ENCODE results near the gene AFAP1.

The AFAP1 gene

DNA sequence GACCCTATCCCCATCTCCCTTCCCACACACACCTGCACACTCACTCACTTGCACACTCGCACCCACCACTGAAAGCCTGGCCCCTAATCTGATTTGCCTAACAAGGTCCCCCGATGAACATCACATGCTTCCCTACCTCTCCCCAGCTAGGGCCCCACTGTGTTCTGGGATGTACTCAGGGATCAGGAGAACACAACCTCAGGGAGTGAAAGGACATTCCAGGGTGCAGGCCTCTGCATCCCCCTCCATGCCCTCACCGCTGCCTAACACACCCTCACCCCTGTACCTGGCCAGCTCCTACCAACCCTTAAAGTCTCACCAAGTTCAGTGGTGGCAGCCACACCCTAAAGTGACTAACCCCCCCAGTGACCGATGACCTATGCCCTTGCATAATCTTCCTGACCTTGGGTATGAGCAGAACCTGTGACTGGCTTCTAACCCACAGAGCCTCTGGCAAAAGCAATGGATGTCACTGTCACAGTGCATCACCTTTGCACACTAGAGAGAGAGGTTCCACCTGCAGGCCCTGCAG, 2.4 kb upstream of the AFAP1 start:
- H3K9ac ChIP-seq: no peak overlapping the region
- no peak overlapping the region for H2AFZ ChIP-seq (ENCODE audit: low read depth)
- TF ChIP-seq, protein P1, sequence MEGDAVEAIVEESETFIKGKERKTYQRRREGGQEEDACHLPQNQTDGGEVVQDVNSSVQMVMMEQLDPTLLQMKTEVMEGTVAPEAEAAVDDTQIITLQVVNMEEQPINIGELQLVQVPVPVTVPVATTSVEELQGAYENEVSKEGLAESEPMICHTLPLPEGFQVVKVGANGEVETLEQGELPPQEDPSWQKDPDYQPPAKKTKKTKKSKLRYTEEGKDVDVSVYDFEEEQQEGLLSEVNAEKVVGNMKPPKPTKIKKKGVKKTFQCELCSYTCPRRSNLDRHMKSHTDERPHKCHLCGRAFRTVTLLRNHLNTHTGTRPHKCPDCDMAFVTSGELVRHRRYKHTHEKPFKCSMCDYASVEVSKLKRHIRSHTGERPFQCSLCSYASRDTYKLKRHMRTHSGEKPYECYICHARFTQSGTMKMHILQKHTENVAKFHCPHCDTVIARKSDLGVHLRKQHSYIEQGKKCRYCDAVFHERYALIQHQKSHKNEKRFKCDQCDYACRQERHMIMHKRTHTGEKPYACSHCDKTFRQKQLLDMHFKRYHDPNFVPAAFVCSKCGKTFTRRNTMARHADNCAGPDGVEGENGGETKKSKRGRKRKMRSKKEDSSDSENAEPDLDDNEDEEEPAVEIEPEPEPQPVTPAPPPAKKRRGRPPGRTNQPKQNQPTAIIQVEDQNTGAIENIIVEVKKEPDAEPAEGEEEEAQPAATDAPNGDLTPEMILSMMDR (conservative IDR thresholded peaks at IDR 0.05; ENCODE audit: low read depth, low read length): no peak
- no peaks in the 10 kb centered on the region for H3K4me1 ChIP-seq (ENCODE audit: low read depth, poor library complexity, severe bottlenecking)
- H3K4me2 ChIP-seq: no peak overlapping the region
- H3K4me3 ChIP-seq (IDR thresholded peaks at IDR 0.05; ENCODE audit: insufficient read depth, low read depth, low read length): no peak overlapping the region
- H3K27ac ChIP-seq: no peak overlapping the region
- no peaks in the 10 kb centered on the region for H3K79me2 ChIP-seq (ENCODE audit: insufficient read depth, low read depth)
- no peaks in the 10 kb centered on the region for H3K36me3 ChIP-seq (ENCODE audit: insufficient read depth)
- H4K20me1 ChIP-seq (ENCODE audit: insufficient read depth): no peaks in the 10 kb centered on the region
- no peaks in the 10 kb centered on the region for H3K27me3 ChIP-seq (ENCODE audit: insufficient read depth, low read depth)

GRCh38 chr4:7941111-7941964, 1.7 kb upstream of the AFAP1 start:
- no peaks in the 10 kb centered on the region for H4K20me1 ChIP-seq (ENCODE audit: insufficient read depth)
- H3K4me2 ChIP-seq: no peak overlapping the region
- H2AFZ ChIP-seq (ENCODE audit: low read depth): no peak overlapping the region
- H3K4me3 ChIP-seq (IDR thresholded peaks at IDR 0.05; ENCODE audit: insufficient read depth, low read depth, low read length): no peak overlapping the region
- no peaks in the 10 kb centered on the region for H3K4me1 ChIP-seq (ENCODE audit: low read depth, poor library complexity, severe bottlenecking)
- H3K27me3 ChIP-seq (ENCODE audit: insufficient read depth, low read depth): no peaks in the 10 kb centered on the region
- no peak overlapping the region for H3K27ac ChIP-seq
- TF ChIP-seq, protein P1 (conservative IDR thresholded peaks at IDR 0.05; ENCODE audit: low read depth, low read length): no peak
- no peak overlapping the region for H3K9ac ChIP-seq
- H3K36me3 ChIP-seq (ENCODE audit: insufficient read depth): no peaks in the 10 kb centered on the region
- no peaks in the 10 kb centered on the region for H3K79me2 ChIP-seq (ENCODE audit: insufficient read depth, low read depth)

DNA sequence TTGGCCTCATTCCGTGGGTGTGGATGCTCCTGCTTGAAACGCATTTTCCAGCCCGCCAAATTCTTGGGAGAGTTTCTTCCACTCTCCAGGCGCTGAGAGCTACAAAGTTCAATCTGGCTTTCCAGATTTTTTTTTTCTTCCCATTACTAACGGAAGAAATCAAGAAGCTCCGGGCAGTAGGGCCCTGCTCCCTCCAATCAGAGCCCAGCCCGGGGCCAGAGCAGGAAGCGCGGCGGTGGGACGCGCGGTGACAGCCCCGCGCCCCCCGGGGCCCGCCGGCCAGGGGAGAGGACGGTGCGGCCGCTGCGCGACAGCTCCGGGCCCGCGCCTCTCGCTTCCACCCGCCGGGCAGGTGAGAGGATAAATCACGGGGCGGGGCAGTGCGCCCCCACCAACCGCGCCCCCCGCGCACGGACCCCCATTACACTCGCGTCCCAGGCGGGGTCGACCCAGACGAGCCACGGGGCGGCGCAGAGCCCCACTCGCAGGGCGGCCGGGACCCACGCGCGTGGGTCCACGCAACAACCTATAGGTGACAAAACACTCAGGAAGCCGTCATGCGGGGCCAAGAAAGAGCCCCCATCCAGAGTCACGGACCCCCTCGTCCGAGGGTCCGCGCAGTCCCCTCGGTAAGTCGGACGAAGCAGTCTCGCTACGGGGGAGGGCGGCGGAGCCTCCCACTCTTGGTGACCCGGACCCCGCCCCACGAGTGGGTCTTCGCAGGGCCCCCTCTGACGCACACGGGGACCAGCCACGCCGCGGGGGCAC, 868 bp downstream of the AFAP1 start:
- Histone ChIP-seq H3K4me3 (IDR thresholded peaks at IDR 0.05; ENCODE audit: insufficient read depth, low read depth, low read length) (no peak overlapping the region), H3K79me2 (ENCODE audit: insufficient read depth, low read depth) (no peaks in the 10 kb centered on the region), H3K4me1 (ENCODE audit: low read depth, poor library complexity, severe bottlenecking) (no peaks in the 10 kb centered on the region), H3K36me3 (ENCODE audit: insufficient read depth) (no peaks in the 10 kb centered on the region), H4K20me1 (ENCODE audit: insufficient read depth) (no peaks in the 10 kb centered on the region), H3K4me2 (no peak overlapping the region), H3K9ac (no peak overlapping the region), H2AFZ (ENCODE audit: low read depth) (no peak overlapping the region), H3K27me3 (ENCODE audit: insufficient read depth, low read depth) (peaks cover 4% of the 10 kb centered on the region; the same call in 1 of the 2 replicates), H3K27ac (no peak overlapping the region)
- TF ChIP-seq, protein P1 (conservative IDR thresholded peaks at IDR 0.05; ENCODE audit: low read depth, low read length): no peak

GRCh38 chr4:7938266-7938608, 1.4 kb downstream of the AFAP1 start:
- TF ChIP-seq, protein P1 (conservative IDR thresholded peaks at IDR 0.05; ENCODE audit: low read depth, low read length): no peak
- Histone ChIP-seq H3K79me2 (ENCODE audit: insufficient read depth, low read depth) (no peaks in the 10 kb centered on the region), H3K4me3 (IDR thresholded peaks at IDR 0.05; ENCODE audit: insufficient read depth, low read depth, low read length) (no peak overlapping the region), H3K36me3 (ENCODE audit: insufficient read depth) (no peaks in the 10 kb centered on the region), H3K4me2 (no peak overlapping the region), H4K20me1 (ENCODE audit: insufficient read depth) (no peaks in the 10 kb centered on the region), H3K27me3 (ENCODE audit: insufficient read depth, low read depth) (peaks cover 4% of the 10 kb centered on the region; the same call in 1 of the 2 replicates), H3K4me1 (ENCODE audit: low read depth, poor library complexity, severe bottlenecking) (no peaks in the 10 kb centered on the region), H2AFZ (ENCODE audit: low read depth) (no peak overlapping the region), H3K27ac (no peak overlapping the region), H3K9ac (no peak overlapping the region)
